HG02610 (cell line): ENCODE measurements around the gene GGA2.
A peak's percentile ranks its signal among the peaks of the same experiment; 100 is the strongest.
"Not testable (repeated sequence)": the region's sequence is repeated elsewhere in the genome, so short reads cannot be mapped to it uniquely, and the experiment has no call there.

Experiments
- ATAC-seq: cut with Tn5 transposase; IDR thresholded peaks from one replicate; pipeline ENCODE4 v1.9.1; 2021; ENCODE audit warnings: mild to moderate bottlenecking, moderate library complexity; ENCODE audit not compliant: unreplicated experiment

The GGA2 gene

GRCh38 chr16:23483492-23483891 is 26.8 kb downstream of the GGA2 start:
- not testable (repeated sequence) for ATAC-seq

DNA sequence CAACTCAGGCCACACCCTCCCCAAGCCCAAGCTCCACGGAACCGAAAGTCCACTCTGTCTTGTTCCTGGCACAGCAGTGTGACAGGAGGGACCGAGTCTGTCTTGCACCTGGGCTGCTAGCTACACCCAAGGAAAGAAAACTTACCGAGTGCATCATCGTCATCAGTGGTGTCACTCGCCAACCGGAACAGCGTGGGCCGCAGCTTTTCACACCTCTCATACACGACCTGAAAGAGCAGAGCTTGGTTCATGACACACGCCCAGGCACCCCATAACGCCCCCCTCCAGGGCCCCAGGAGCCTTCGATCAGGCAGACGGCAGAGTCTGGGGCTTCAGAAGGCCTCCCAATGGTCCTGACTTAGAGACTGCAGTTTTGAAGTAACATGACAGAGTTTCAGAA is 27.5 kb downstream of the GGA2 start:
- ATAC-seq, result peak; percentile 89

- ATAC-seq, result no peak
These were observed 30.0 kb downstream of the GGA2 start for GRCh38 chr16:23480257-23480656.

DNA sequence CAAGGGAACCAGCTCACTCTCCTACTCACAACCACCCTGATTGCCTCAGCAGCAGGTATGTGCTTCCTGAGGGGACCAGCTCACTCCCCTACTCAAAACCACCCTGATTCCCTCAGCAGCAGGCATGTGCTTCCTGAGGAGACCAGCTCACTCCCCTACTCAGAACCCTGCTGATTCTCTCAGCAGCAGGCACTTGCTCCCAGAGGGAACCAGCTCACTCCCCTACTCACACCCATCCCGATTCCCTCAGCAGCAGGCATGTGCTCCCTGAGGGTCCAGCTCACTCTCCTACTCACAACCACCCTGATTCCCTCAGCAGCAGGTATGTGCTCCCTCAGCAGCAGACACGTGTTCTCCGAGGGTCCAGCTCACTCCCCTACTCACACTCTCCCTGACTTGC is 31.2 kb downstream of the GGA2 start:
- no peak for ATAC-seq

DNA sequence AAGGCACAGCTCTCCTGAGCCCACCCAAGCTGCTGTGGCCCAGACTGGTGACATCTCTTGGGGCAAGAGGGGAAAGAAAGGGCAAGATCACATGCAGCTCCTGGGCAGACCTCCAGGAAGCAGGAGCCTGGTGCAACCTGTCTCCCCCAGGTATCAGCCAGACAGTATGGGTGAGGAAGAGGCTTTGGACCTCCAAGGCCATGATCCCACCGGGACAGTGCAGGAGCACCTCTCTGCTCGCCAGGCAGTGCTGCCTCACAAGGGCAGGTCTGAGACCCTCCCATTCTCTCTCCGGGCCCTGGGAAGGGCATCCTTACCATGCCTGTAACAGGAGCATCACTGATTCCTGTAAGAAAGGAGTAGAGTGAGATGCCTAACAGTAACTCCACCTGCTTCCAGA is 31.7 kb downstream of the GGA2 start:
- ATAC-seq, result no peak

GRCh38 chr16:23476289-23476688 is 34.0 kb downstream of the GGA2 start:
- no peak for ATAC-seq

GRCh38 chr16:23469814-23470213 is 40.5 kb downstream of the GGA2 start:
- ATAC-seq, result no peak

GRCh38 chr16:23466162-23466885 is 44.0 kb downstream of the GGA2 start:
- ATAC-seq, result no peak

GRCh38 chr16:23465179-23465578 is 45.1 kb downstream of the GGA2 start:
- no peak for ATAC-seq

DNA sequence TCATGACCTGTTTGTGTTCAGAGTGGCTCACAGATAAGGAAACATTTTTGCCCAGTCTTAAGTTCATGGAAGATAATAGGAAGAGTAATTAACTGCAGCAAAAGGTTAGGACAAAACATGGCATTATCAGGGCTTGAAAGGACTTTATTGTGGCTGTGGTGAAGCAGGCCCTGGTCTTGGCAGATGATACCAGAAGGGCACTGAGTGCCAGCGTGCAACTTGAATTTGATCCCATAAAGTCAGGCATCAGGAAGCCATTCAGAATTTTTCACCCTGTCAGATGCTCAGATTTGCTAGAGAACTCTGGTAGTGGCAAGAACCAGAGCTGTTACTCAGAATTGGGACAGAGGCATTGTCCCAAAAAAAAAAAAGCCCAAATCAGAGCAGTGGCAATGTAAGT is 46.1 kb downstream of the GGA2 start:
- ATAC-seq, result no peak

DNA sequence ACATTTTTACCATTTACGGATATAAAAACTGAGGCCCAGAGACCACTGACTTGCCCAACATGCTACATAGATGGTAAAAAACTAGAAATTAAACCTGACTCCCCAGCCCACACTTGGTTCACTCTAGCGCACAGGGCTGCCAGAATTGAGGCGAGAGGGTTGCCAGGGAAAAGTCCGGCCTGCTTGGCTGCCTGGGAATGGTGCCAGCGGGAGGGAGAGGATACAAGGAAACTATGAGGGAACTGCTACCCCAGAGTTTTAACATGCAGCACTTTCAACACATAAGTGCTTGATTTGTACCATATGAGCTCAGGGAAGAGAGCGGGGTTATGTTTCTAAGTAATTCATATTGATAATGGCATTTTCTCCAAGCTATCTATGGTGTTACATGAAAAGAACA is 47.3 kb downstream of the GGA2 start:
- ATAC-seq, result not testable (repeated sequence)

DNA sequence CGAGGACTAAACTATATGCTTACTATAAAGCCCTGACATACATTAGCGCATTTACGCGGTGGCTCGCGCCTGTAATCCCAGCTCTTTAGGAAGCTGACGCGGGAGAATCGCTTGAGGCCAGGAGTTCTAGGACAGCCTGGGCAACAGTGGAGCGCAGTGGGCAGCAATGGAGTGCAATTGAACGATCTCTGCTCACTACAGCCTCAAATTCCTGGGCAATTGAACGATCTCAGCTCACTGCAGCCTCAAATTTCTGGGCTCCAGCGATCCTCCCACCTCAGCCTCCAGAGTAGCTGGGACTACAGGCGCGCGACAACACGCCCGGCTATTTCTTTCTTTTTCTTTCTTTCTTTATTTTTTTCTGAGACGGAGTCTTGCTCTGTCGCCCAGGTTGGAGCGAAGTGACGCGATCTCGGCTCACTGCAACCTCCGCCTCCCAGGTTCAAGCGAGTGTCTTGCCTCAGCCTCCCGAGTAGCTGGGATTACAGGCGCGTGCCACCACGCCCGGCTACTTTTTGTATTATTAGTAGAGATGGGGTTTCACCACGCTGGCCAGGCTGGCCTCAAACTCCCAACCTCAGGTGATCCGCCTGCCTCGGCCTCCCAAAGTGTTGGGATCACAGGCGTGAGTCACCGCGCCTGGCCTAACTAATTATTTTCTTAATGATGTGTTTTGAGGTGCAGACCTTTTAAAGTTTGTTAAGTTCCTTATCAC is 56.8 kb downstream of the GGA2 start:
- no peak for ATAC-seq

- peak; percentile 83 for ATAC-seq
These were observed 57.5 kb downstream of the GGA2 start, which contains the start of gene COG7 for GRCh38 chr16:23452572-23453337. COG7 (minus strand) TSS chr16:23453189; CDS start chr16:23452994, 195 bp downstream.

DNA sequence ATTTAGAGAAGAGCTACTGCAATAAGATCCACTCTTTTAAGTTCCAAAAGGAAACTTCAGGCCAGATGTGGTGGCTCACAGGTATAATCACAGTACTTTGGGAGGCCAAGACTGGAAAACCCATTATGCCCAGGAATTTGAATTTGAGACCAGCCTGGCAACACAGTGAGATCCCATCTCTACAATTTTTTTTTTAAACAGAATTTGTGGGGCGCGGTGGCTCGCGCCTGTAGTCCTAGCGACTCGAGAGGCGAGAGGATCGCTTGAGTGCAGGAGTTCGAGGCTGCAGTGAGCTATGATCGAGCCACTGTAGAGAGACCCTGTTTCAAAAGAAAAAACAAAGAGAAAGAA is 58.1 kb downstream of the GGA2 start:
- no peak for ATAC-seq

GRCh38 chr16:23448392-23448791 is 61.9 kb downstream of the GGA2 start:
- no peak for ATAC-seq

GRCh38 chr16:23437542-23437941 is 72.8 kb downstream of the GGA2 start:
- not testable (repeated sequence) for ATAC-seq

GRCh38 chr16:23436951-23437350 is 73.3 kb downstream of the GGA2 start:
- ATAC-seq, result no peak

- peak; percentile 64 for ATAC-seq
These were observed 74.8 kb downstream of the GGA2 start for GRCh38 chr16:23435500-23435899.

DNA sequence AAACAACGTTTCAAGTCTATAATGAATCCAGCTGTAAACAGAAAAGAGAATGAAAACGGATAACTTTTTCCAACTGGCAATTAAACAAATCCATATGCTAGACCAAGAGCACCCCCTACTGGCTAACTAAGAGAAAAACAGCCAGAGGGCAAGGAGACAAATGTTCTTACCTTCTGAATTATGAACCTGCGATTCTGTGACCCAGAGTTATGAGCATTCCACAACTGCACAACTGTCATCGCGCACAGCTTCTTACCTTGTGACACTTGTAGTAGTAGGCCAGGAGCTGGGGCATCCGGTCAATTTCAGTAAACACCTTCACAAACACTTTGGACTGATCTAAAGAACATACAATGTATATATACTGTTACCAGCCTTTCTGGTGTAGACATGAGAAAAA is 75.9 kb downstream of the GGA2 start:
- no peak for ATAC-seq

DNA sequence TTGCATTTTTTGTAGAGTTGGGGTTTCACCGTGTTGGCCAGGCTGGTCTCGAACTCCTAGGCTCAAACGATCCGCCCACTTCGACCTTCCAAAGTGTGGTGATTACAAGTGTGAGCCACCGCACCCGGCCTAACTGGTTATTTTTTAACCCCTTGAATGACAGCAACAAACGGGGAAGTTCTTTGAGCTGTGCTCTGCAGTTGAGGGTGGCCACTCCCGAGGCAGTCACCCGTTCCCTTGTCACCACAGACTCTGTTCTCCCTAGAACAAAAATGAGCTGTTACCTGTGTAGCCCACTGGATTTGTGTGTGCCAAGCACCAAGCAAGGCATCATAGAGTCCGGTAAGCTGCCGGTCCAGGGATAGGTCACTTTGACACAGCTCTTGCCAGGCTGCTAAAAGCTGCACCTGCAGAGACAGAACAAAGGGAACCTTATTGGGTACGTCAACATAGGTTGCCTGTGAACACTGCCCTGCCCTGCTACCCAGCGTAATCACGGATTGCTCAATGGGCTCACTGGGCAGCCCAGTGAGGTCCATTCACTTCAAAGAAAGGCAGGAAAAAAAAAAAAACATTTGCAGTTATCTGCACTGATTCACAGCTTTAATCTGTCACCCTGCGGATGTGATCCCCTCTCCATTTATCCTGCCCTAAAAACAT is 76.9 kb downstream of the GGA2 start:
- no peak for ATAC-seq
